NT2/D1 (cell line): ENCODE data around the gene FAM110C.

Experiments
- YY1 ChIP-seq: IDR thresholded peaks from 2 replicates; pipeline ENCODE4 v1.6.1; 2011; ENCODE audit not compliant: insufficient read length, insufficient read depth
- ZNF274 ChIP-seq: IDR thresholded peaks from 2 replicates; pipeline ENCODE4 v1.6.1; 2011; ENCODE audit warnings: mild to moderate bottlenecking, low read depth, low read length

DNA sequence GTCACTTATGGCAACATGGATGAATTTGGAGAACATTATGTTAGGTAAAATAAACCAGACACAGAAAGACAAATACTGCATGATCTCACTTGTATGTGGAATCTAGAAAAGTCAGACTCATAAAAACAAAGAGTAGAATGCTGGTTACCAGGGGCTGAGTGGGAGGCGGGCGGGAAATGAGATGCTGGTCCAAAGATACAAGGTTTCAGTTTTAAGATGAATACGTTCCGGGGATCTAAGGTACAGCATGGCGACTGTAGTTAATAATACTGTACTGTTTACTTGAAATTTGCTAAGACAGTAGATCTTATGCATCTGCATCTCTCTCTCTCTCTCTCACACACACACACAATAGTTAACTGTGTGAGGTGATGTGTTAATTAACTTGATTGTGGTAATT lies 14.2 kb downstream of the FAM110C start:
- TF ChIP-seq YY1 (no peak), ZNF274 (no peak)
